Hepatocyte (in vitro differentiated cells): ENCODE measurements around the gene STARD13.

Experiments
- CTCF ChIP-seq: fragments of 200-600 bp; sonication (generic); IDR thresholded peaks from 2 replicates; pipeline ENCODE4 v1.5.1; 2016; ENCODE audit warnings: antibody characterized with exemption, mild to moderate bottlenecking; ENCODE audit not compliant: poor library complexity
- EZH2 ChIP-seq: fragments of 200-600 bp; sonication (generic); IDR thresholded peaks from 2 replicates; pipeline ENCODE4 v1.6.1; 2016; ENCODE audit warnings: antibody characterized with exemption, mild to moderate bottlenecking, borderline replicate concordance

- TF ChIP-seq CTCF (no peak), EZH2 (no peak)
Observed at GRCh38 chr13:33100886-33101285, 184.7 kb downstream of the STARD13 start.
